Ishikawa (cell line): ENCODE results near the gene CERT1.
A peak's percentile ranks its signal among the peaks of the same experiment; 100 is the strongest.

Experiments used
- CEBPB ChIP-seq: IDR thresholded peaks from 2 replicates; pipeline ENCODE4 v1.6.1; 2012
- CREB1 ChIP-seq: IDR thresholded peaks from 2 replicates; pipeline ENCODE4 v1.6.1; 2012; ENCODE audit warnings: low read depth
- EGR1 ChIP-seq: IDR thresholded peaks from 2 replicates; pipeline ENCODE4 v1.6.1; 2012
- EP300 ChIP-seq: IDR thresholded peaks from 2 replicates; pipeline ENCODE4 v1.6.1; 2012; ENCODE audit warnings: borderline replicate concordance
- FOXM1 ChIP-seq: IDR thresholded peaks from 2 replicates; pipeline ENCODE4 v1.6.1; 2012; ENCODE audit warnings: low read depth, borderline replicate concordance
- MAX ChIP-seq: IDR thresholded peaks from 2 replicates; pipeline ENCODE4 v1.6.1; 2012
- NFIC ChIP-seq: IDR thresholded peaks from 2 replicates; pipeline ENCODE4 v1.6.1; 2012
- RAD21 ChIP-seq: IDR thresholded peaks from 2 replicates; pipeline ENCODE4 v1.6.1; 2012; ENCODE audit warnings: low read depth
- REST ChIP-seq: IDR thresholded peaks from 2 replicates; pipeline ENCODE4 v1.6.1; 2012; ENCODE audit warnings: low read depth, mild to moderate bottlenecking
- TAF1 ChIP-seq: IDR thresholded peaks from 2 replicates; pipeline ENCODE4 v1.6.1; 2012; ENCODE audit warnings: low read depth, mild to moderate bottlenecking
- TCF12 ChIP-seq: IDR thresholded peaks from 2 replicates; pipeline ENCODE4 v1.6.1; 2012; ENCODE audit warnings: low read depth
- TEAD4 ChIP-seq: IDR thresholded peaks from 2 replicates; pipeline ENCODE4 v1.6.1; 2012
- YY1 ChIP-seq: IDR thresholded peaks from 2 replicates; pipeline ENCODE4 v1.6.1; 2012; ENCODE audit warnings: low read depth
- ZBTB7A ChIP-seq: IDR thresholded peaks from 2 replicates; pipeline ENCODE4 v1.6.1; 2012; ENCODE audit warnings: low read depth
- TF ChIP-seq, protein P1 (sequence below): IDR thresholded peaks from 2 replicates; pipeline ENCODE4 v1.6.1; 2012

The CERT1 gene

GRCh38 chr5:75460532-75460931 is 50.9 kb downstream of the CERT1 start:
- TF ChIP-seq TAF1 (no peak), NFIC (no peak), REST (no peak)

DNA sequence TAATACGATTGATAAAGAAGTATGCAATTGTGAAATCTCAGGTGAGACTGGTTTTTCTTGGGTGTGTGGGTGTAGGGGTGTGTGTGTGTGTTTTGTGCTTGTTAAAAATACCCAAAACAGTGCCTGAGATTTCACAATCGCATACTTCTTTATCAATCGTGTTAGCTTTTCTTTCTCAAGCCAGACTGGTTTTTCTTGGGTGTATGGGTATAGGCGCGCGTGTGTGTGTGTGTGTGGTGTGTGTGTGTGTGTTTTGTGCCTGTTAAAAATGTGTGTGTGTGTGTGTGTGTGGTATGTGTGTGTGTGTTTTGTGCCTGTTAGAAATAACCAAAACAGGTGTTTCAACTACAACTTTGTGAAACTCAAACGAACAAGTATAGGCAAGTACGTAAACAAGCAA is 53.7 kb downstream of the CERT1 start:
- TF ChIP-seq REST (no peak), RAD21 (no peak), CEBPB (peak; percentile 19; the same call in 1 of the 2 replicates), MAX (no peak)

- TF ChIP-seq CEBPB (no peak), YY1 (no peak), CREB1 (no peak), TAF1 (no peak)
Measured at GRCh38 chr5:75457161-75457560, 54.3 kb downstream of the CERT1 start.

GRCh38 chr5:75450069-75450468 is 61.4 kb downstream of the CERT1 start:
- TF ChIP-seq ZBTB7A = no peak
- no peak for TF ChIP-seq EGR1
- TF ChIP-seq, protein P1, sequence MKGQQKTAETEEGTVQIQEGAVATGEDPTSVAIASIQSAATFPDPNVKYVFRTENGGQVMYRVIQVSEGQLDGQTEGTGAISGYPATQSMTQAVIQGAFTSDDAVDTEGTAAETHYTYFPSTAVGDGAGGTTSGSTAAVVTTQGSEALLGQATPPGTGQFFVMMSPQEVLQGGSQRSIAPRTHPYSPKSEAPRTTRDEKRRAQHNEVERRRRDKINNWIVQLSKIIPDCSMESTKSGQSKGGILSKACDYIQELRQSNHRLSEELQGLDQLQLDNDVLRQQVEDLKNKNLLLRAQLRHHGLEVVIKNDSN = no peak
- TF ChIP-seq TEAD4 = 0 out of 2 replicates have a peak, but pooled peaks have one; percentile 12
- TF ChIP-seq TCF12 = no peak
- no peak for TF ChIP-seq YY1
- no peak for TF ChIP-seq CEBPB
- TF ChIP-seq NFIC = peak; percentile 60
- peak; percentile 38; the same call in 1 of the 2 replicates for TF ChIP-seq EP300
- peak; percentile 61 for TF ChIP-seq MAX
- no peak for TF ChIP-seq CREB1
- TF ChIP-seq RAD21 = no peak
- TF ChIP-seq REST = no peak

DNA sequence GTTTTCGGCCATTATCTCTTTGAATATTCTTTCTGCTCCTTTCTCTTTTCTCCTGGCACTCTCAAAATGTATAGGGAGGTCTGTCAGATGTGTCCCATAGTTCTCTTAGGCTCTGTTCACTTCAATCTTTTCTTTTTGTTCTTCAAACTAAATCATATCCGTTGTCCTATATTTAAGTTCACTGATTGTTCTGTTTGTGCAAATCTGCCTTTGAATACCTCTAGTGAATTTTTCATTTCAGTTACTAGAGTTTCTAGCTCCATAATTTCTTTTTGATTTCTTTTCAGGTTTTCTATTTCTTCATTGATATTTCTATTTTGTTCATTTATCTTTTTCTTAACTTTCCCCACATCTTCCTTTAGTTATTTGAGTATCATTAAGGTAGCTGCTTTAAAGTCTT is 65.4 kb downstream of the CERT1 start:
- TF ChIP-seq YY1 (no peak), EGR1 (no peak), ZBTB7A (no peak), TEAD4 (no peak), MAX (no peak), RAD21 (no peak), EP300 (no peak), CEBPB (no peak), FOXM1 (no peak), TAF1 (no peak), TCF12 (no peak), CREB1 (no peak), NFIC (no peak), REST (no peak)
- TF ChIP-seq, protein P1 = no peak
